Brain microvascular endothelial cell (primary cell): ENCODE results near the gene SLC29A1.

Experiments used
- DNase-seq: peaks from one replicate; pipeline ENCODE4 v3.0.0-alpha.2; 2020
- H3K27ac ChIP-seq: fragments of 250-450 bp; sonication (Bioruptor Pico); 2 replicates; pipeline ENCODE4 v1.5.1; 2020; ENCODE audit warnings: mild to moderate bottlenecking, moderate library complexity
- H3K27me3 ChIP-seq: fragments of 250-450 bp; sonication (Bioruptor Pico); replicated peaks from 2 replicates; pipeline ENCODE4 v1.5.1; 2020; ENCODE audit warnings: mild to moderate bottlenecking
- H3K36me3 ChIP-seq: fragments of 250-450 bp; sonication (Bioruptor Pico); replicated peaks from 2 replicates; pipeline ENCODE4 v1.5.1; 2020; ENCODE audit warnings: mild to moderate bottlenecking
- H3K4me3 ChIP-seq: 2 replicates; pipeline ENCODE4 v1.5.1; 2011; ENCODE audit warnings: low read depth, mild to moderate bottlenecking, control low read depth, low read length, moderate library complexity
- in situ Hi-C: cut with HindIII; loops from 2 replicates; pipeline ENCODE4 v1.10.0; 2017; ENCODE audit warnings: low sequenced_read_pairs, low pct_ligation_motif_present
- TF ChIP-seq, protein P1 (sequence below): IDR thresholded peaks from 2 replicates; pipeline ENCODE4 v1.5.1; 2011; ENCODE audit warnings: low read depth, mild to moderate bottlenecking, moderate library complexity, low read length, control low read depth, inconsistent platforms; ENCODE audit errors: missing control alignments

Gene SLC29A1

DNA sequence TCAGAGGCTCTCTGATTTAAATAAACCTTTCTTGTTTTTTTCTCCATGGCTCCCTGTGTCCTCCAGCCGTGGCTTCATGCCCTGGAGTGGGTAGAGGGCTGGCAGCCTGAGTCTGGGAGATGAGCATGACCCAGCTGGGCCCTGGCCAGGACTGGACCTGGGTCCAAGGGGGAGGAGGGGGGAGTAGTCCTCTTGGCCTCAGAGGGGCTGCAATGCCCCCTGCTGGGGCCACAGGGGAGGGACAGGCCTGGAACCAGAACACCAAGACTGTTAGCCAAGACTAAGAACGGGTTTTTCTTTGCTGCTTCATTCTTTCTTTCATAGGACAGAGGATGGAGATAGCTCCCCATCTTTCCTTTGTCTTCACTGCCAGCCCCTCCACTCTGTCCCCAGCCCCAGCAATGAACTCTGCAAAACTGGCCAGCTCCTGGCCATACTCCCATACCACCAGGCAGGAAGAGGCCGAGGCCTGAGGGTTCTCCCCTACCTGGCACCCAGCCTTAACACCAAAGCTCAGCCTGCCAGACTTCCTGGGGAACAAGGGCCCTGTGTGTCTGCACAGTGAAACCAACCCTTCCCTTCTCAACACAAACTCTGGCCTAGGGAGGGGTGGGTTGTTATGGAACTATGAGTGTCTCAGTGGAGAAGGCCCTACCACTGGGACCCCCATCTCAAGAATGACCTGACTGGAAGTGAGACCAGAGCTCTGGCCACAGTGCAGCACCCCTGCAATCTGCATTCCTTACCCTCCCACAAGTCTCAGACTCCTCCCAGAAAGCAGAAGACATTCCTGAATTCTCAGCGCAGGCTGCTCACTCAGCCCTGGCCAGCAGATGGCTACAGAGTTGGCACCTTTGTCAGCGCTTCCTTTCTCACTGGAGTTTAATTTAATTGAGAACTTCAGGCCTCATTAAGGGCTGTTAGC lies 11.0 kb downstream of the SLC29A1 start:
- TF ChIP-seq, protein P1, sequence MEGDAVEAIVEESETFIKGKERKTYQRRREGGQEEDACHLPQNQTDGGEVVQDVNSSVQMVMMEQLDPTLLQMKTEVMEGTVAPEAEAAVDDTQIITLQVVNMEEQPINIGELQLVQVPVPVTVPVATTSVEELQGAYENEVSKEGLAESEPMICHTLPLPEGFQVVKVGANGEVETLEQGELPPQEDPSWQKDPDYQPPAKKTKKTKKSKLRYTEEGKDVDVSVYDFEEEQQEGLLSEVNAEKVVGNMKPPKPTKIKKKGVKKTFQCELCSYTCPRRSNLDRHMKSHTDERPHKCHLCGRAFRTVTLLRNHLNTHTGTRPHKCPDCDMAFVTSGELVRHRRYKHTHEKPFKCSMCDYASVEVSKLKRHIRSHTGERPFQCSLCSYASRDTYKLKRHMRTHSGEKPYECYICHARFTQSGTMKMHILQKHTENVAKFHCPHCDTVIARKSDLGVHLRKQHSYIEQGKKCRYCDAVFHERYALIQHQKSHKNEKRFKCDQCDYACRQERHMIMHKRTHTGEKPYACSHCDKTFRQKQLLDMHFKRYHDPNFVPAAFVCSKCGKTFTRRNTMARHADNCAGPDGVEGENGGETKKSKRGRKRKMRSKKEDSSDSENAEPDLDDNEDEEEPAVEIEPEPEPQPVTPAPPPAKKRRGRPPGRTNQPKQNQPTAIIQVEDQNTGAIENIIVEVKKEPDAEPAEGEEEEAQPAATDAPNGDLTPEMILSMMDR: peak; percentile 94
- Histone ChIP-seq H3K36me3 (peaks cover 4% of the 10 kb centered on the region), H3K27ac (no peak overlapping the region), H3K4me3 (no peak overlapping the region), H3K27me3 (no peaks in the 10 kb centered on the region)
- in situ Hi-C loops: no loop called here
- DNase-seq: peak; percentile 65

DNA sequence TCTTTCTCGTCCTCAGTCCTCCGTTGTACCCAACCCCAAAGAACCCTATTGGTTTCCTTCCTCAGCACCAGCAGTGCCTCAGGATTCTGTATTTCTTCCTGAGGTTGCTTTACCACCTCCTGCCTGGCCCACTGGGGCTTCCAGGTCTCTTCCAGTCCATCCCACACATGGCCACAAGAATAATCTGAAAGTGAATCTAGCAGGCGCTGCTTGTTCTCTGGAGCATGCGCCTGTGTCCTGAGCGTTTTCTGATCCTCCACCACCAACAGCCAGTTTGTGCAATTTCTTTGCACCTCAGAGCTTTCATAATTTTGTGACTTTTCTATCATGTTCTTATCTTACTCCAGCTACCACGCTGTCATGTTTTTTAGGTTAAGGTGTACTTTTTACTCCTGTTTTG lies 11.9 kb downstream of the SLC29A1 start:
- in situ Hi-C loops: no loop called here
- no peak overlapping the region for H3K27ac ChIP-seq
- no peak overlapping the region for H3K4me3 ChIP-seq
- H3K27me3 ChIP-seq: no peaks in the 10 kb centered on the region
- DNase-seq: no peak
- H3K36me3 ChIP-seq: peaks cover 4% of the 10 kb centered on the region
- TF ChIP-seq, protein P1: no peak

DNA sequence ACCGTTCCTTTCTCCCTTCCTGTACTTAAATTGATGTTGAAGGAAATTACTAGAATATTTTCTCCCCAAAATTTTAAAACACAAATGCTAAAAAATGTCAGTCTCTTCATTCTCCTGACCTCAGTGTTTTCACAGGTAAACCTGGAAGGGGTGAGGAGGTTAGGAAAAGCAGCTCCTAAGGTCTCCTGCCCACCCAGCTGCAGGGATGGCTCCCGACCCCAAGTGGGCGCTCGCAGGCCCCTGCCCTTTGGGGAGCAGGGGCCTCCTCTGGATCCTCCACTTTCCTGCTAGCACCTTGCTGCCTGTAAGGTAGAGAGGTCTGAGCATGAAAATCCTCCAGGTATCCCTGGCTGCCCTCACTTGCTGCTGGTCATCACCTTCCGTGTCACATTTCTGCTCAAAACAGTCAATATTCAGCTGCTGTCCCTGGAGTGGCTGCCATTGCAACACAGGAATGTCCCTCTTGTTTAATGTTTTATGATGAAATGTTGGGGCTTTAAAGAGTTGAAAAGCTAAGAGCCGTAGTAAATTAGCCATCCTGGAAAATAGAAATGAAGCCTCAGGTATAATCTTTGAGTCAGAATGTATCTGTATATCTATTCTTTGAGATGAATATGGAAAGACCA lies 12.6 kb downstream of the SLC29A1 start:
- Histone ChIP-seq H3K36me3 (peaks cover 4% of the 10 kb centered on the region), H3K27ac (no peak overlapping the region), H3K4me3 (no peak overlapping the region), H3K27me3 (no peaks in the 10 kb centered on the region)
- DNase-seq: no peak
- in situ Hi-C loops: no loop called here
- TF ChIP-seq, protein P1: no peak

DNA sequence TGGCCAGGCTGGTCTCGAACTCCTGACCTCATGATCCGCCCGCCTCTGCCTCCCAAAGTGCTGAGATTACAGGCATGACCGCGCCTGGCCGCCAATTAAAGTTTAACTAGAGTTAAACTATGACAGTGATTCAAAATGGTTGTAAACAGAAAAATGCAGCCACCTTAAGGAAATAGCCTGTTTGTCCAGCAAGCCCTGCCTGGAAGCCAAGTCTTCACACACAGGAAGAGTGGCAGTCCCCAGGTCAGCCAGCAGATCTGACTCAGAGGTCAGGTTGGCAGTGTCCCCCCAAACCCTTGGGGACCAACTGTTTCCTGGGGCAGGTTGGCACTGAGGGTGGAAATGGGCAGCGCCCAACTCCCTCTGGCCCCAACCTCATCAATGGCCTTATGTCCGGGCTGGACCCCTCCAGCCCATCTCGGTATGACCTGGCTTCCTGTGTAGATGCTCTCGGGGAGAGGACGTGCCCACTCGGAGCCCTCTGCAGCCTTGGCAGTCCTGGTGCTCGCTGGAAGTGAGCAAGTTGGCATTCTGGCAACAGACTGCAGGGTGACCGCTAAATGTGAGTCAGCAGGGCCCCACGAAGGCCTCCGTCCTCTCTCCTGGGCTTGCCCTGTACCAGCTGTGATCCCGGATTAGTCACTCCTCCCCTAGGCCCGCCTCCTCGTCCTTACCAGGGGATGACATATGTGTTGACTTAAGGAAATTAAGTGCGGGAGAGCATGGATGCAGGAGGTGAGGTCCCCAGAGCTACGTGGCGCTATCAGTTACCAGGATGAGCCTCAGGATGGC lies 13.8 kb downstream of the SLC29A1 start:
- in situ Hi-C loops: no loop called here
- TF ChIP-seq, protein P1: no peak

DNA sequence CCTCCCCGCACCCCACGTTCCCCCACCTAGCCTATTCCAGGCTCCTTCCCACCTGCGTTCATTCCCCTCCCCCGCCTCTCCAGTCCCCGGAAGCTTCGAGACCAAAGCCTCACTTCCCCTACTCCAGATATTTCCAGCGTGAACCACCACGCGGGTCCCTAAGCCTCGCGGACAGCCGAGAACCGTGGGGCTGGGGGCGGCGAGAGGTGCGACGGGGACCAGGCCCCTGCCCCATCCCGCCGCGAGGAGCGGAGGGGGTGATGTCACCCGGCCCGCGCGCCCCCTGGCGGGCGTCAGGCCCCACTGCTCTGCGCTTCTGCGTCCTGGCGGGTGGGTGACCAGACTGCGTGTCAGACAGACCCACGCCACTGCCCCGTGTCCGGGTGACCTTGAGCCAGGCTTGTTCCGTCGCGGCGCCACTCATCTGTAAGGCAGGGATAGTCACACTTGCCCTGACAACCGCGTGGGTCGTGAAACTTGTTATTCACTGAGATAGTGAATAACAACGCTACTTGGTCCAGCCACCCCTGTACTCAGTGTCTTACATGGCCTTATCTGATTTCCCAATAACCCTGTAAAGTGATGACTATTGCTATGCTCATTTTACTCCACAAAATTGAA lies 14.5 kb downstream of the SLC29A1 start:
- in situ Hi-C loops: no loop called here
- H3K27me3 ChIP-seq: no peaks in the 10 kb centered on the region
- peak; percentile 62 for DNase-seq
- TF ChIP-seq, protein P1: peak; percentile 82
- peak overlapping the region; percentile 69 for H3K27ac ChIP-seq
- no peaks in the 10 kb centered on the region for H3K36me3 ChIP-seq
- H3K4me3 ChIP-seq: peak overlapping the region; percentile 63

More for the DNA sequence above, 13.8 kb downstream of the SLC29A1 start:
- no peaks in the 10 kb centered on the region for H3K27me3 ChIP-seq
- peak; percentile 94 for DNase-seq
- peak overlapping the region; percentile 63 for H3K4me3 ChIP-seq
- H3K27ac ChIP-seq: peak overlapping the region; percentile 69
- no peaks in the 10 kb centered on the region for H3K36me3 ChIP-seq
